ENCODE results near the gene THY1.
"Not testable (repeated sequence)": the region's sequence is repeated elsewhere in the genome, so short reads cannot be mapped to it uniquely, and the experiment has no call there.

THY1 gene

GRCh38 chr11:119406005-119406404 is 17.0 kb downstream of the THY1 start:
- Histone ChIP-seq H3K27me3 (ENCODE audit: insufficient read depth, low read length) (no peaks in the 10 kb centered on the region), H3K4me2 (ENCODE audit: low read length) (no peak overlapping the region), H3K4me3 (ENCODE audit: low read depth, low read length, poor library complexity, severe bottlenecking) (no peak overlapping the region)

GRCh38 chr11:119405448-119405847 is 17.5 kb downstream of the THY1 start:
- not testable (repeated sequence) for H3K9ac ChIP-seq (ENCODE audit: low read length); H3K4me2 ChIP-seq (ENCODE audit: low read length); H3K27me3 ChIP-seq (ENCODE audit: insufficient read depth, low read length); H4K20me1 ChIP-seq (ENCODE audit: insufficient read depth, low read length); H3K9me2 ChIP-seq (ENCODE audit: low read depth, low read length); H3K9me3 ChIP-seq (ENCODE audit: low read length); H3K4me3 ChIP-seq (ENCODE audit: low read depth, low read length, poor library complexity, severe bottlenecking); H2AFZ ChIP-seq (ENCODE audit: low read length); H3F3A ChIP-seq (ENCODE audit: insufficient read depth, low read length); H3K36me3 ChIP-seq (ENCODE audit: insufficient read depth, low read length); H3K27ac ChIP-seq (ENCODE audit: low read depth, low read length, poor library complexity, severe bottlenecking); H3K79me2 ChIP-seq (ENCODE audit: insufficient read depth, low read length); H3K4me1 ChIP-seq (ENCODE audit: insufficient read depth, low read length, severe bottlenecking)

More at GRCh38 chr11:119406005-119406404, 17.0 kb downstream of the THY1 start:
- Histone ChIP-seq H3K9me2 (ENCODE audit: low read depth, low read length) (no peaks in the 10 kb centered on the region), H3F3A (ENCODE audit: insufficient read depth, low read length) (no peaks in the 10 kb centered on the region), H3K27ac (ENCODE audit: low read depth, low read length, poor library complexity, severe bottlenecking) (no peak overlapping the region), H3K4me1 (ENCODE audit: insufficient read depth, low read length, severe bottlenecking) (no peaks in the 10 kb centered on the region), H3K79me2 (ENCODE audit: insufficient read depth, low read length) (no peaks in the 10 kb centered on the region), H2AFZ (ENCODE audit: low read length) (no peak overlapping the region), H3K36me3 (ENCODE audit: insufficient read depth, low read length) (no peaks in the 10 kb centered on the region), H3K9me3 (ENCODE audit: low read length) (no peaks in the 10 kb centered on the region), H3K9ac (ENCODE audit: low read length) (no peak overlapping the region), H4K20me1 (ENCODE audit: insufficient read depth, low read length) (no peaks in the 10 kb centered on the region)
- TF ChIP-seq EZH2 (IDR thresholded peaks at IDR 0.05; ENCODE audit: borderline replicate concordance, low read length): no peak
- no peak for TF ChIP-seq CTCF (IDR thresholded peaks at IDR 0.05; ENCODE audit: low read length)

GRCh38 chr11:119404872-119405271 is 18.1 kb downstream of the THY1 start:
- Histone ChIP-seq H2AFZ (ENCODE audit: low read length) (no peak overlapping the region), H3K9me2 (ENCODE audit: low read depth, low read length) (no peaks in the 10 kb centered on the region), H3F3A (ENCODE audit: insufficient read depth, low read length) (no peaks in the 10 kb centered on the region), H3K9ac (ENCODE audit: low read length) (no peak overlapping the region), H3K27me3 (ENCODE audit: insufficient read depth, low read length) (no peaks in the 10 kb centered on the region), H3K4me3 (ENCODE audit: low read depth, low read length, poor library complexity, severe bottlenecking) (no peak overlapping the region), H3K9me3 (ENCODE audit: low read length) (no peaks in the 10 kb centered on the region), H4K20me1 (ENCODE audit: insufficient read depth, low read length) (no peaks in the 10 kb centered on the region), H3K4me2 (ENCODE audit: low read length) (no peak overlapping the region), H3K36me3 (ENCODE audit: insufficient read depth, low read length) (no peaks in the 10 kb centered on the region), H3K79me2 (ENCODE audit: insufficient read depth, low read length) (no peaks in the 10 kb centered on the region), H3K27ac (ENCODE audit: low read depth, low read length, poor library complexity, severe bottlenecking) (no peak overlapping the region), H3K4me1 (ENCODE audit: insufficient read depth, low read length, severe bottlenecking) (no peaks in the 10 kb centered on the region)
- TF ChIP-seq CTCF (IDR thresholded peaks at IDR 0.05; ENCODE audit: low read length) (no peak), EZH2 (IDR thresholded peaks at IDR 0.05; ENCODE audit: borderline replicate concordance, low read length) (no peak)

GRCh38 chr11:119403021-119403420 is 20.0 kb downstream of the THY1 start:
- no peak overlapping the region for H3K27ac ChIP-seq (ENCODE audit: low read depth, low read length, poor library complexity, severe bottlenecking)
- no peak overlapping the region for H3K9ac ChIP-seq (ENCODE audit: low read length)
- H3K4me3 ChIP-seq (ENCODE audit: low read depth, low read length, poor library complexity, severe bottlenecking): no peak overlapping the region
- no peaks in the 10 kb centered on the region for H3F3A ChIP-seq (ENCODE audit: insufficient read depth, low read length)
- no peak overlapping the region for H3K4me2 ChIP-seq (ENCODE audit: low read length)
- H3K9me2 ChIP-seq (ENCODE audit: low read depth, low read length): no peaks in the 10 kb centered on the region
- H4K20me1 ChIP-seq (ENCODE audit: insufficient read depth, low read length): no peaks in the 10 kb centered on the region
- no peaks in the 10 kb centered on the region for H3K4me1 ChIP-seq (ENCODE audit: insufficient read depth, low read length, severe bottlenecking)
- H2AFZ ChIP-seq (ENCODE audit: low read length): no peak overlapping the region
- H3K36me3 ChIP-seq (ENCODE audit: insufficient read depth, low read length): no peaks in the 10 kb centered on the region
- H3K27me3 ChIP-seq (ENCODE audit: insufficient read depth, low read length): no peaks in the 10 kb centered on the region
- H3K9me3 ChIP-seq (ENCODE audit: low read length): no peaks in the 10 kb centered on the region
- no peaks in the 10 kb centered on the region for H3K79me2 ChIP-seq (ENCODE audit: insufficient read depth, low read length)
- TF ChIP-seq CTCF (IDR thresholded peaks at IDR 0.05; ENCODE audit: low read length) (no peak), EZH2 (IDR thresholded peaks at IDR 0.05; ENCODE audit: borderline replicate concordance, low read length) (no peak)

Data from OCI-LY1 (cell line).